T-helper 2 cell (primary cell): ENCODE data around the gene RPL28.
A peak's percentile ranks its signal among the peaks of the same experiment; 100 is the strongest.

Source experiments
- DNase-seq, 5 experiments: peaks; one replicate each; pipeline versions ENCODE4 v3.0.0 to v3.0.0-alpha.2; 2012 to 2022

Gene RPL28

GRCh38 chr19:55373993-55374757, 11.6 kb upstream of the RPL28 start:
- DNase-seq = no peak

GRCh38 chr19:55376241-55376933, 9.3 kb upstream of the RPL28 start, which contains the start of gene TMEM190:
Gene TMEM190 (plus strand): TSS chr19:55376826. CDS start chr19:55376854, 28 bp downstream.
- DNase-seq = no peak

- no peak for DNase-seq
Observed at GRCh38 chr19:55377356-55378131, 8.2 kb upstream of the RPL28 start.

GRCh38 chr19:55379174-55379573, 6.6 kb upstream of the RPL28 start:
- no peak for DNase-seq

- DNase-seq = no peak
Observed at GRCh38 chr19:55382013-55382412, 3.7 kb upstream of the RPL28 start.

GRCh38 chr19:55382522-55383054, 3.1 kb upstream of the RPL28 start:
- no peak for DNase-seq

GRCh38 chr19:55383279-55384130, 2.2 kb upstream of the RPL28 start:
- peak in 2 of 5 experiments; percentile 30 to 78 for DNase-seq

GRCh38 chr19:55384131-55384919, 1.4 kb upstream of the RPL28 start, which contains the start of gene TMEM238:
Gene TMEM238 (minus strand): TSS chr19:55384292. CDS start chr19:55384259, 33 bp downstream.
- DNase-seq = peak in 1 of 5 experiments; percentile 52

- DNase-seq = peak; percentile 76 to 97 (median 93)
Observed at GRCh38 chr19:55384920-55385723, 610 bp upstream of the RPL28 start.

- peak in 1 of 5 experiments; percentile 26 for DNase-seq
Observed at GRCh38 chr19:55386493-55386971, 800 bp downstream of the RPL28 start.

- no peak for DNase-seq
Observed at GRCh38 chr19:55387736-55388497, 2.2 kb downstream of the RPL28 start.

- DNase-seq = no peak
Observed at GRCh38 chr19:55389386-55390317, 3.9 kb downstream of the RPL28 start.

GRCh38 chr19:55390461-55390880, 4.7 kb downstream of the RPL28 start:
- DNase-seq = no peak

GRCh38 chr19:55391191-55391670, 5.5 kb downstream of the RPL28 start:
- no peak for DNase-seq

GRCh38 chr19:55391702-55392615, 6.2 kb downstream of the RPL28 start:
- no peak for DNase-seq
